Measurements from ENCODE around the gene EEF2.

- no peak for TF ChIP-seq CTCF (IDR thresholded peaks at IDR 0.05)
- no peak for TF ChIP-seq POLR2A (IDR thresholded peaks at IDR 0.05)
Observed at GRCh38 chr19:4014541-4015491, 29.6 kb upstream of the EEF2 start.

Data from vagina (tissue), 2 donors.